ENCODE results near the gene CNGA2. TPM values are rescaled to one million over a fixed set of nuclear protein-coding genes. Genes with fewer than 3 reads are reported as not detected.

The CNGA2 gene
- not detected for total RNA-seq
- not detected for polyA plus RNA-seq

DNA sequence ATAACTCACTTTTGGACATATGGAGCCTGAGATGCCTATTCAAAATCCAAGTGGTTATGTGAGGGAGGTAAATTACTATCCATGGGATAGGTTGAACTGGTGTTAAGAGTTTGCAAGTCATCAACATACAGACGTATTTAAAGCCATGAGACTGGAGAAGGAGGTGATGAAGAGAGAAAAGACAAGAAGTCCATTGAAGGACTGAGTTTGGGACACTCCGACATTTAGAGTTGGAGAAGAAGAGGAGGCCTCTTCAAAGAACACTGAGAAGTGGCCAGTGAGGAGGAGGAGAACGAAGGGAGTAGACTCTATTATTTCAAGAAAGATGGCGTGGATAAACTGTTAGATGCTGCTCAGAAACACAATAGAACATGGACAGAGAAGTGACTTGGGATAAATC lies at the start of gene CNGA2:
Gene CNGA2, plus strand, starts transcription at position 301 of the 400 bp plus-strand sequence. CDS start 3,738 bp downstream, outside the sequence.
- H3K9ac ChIP-seq (ENCODE audit: low read depth in 1 of 2, low read length in 2 of 2) = no peak within 1 kb of the TSS
- no peak for DNase-seq (ENCODE audit: low spot score)
- H3K36me3 ChIP-seq (ENCODE audit: control insufficient read depth in 4 of 4, insufficient read depth in 3 of 4, low read depth in 1 of 4, low read length in 3 of 4) = no peaks in the 10 kb centered on the region
- no peak within 1 kb of the TSS for H3K4me3 ChIP-seq (ENCODE audit: low read depth in 1 of 3, low read length in 3 of 3)
- no peak within 1 kb of the TSS for H3K27ac ChIP-seq (ENCODE audit: low read depth in 1 of 2, low read length in 2 of 2)
- no peaks in the 10 kb centered on the region for H3K4me1 ChIP-seq (ENCODE audit: control insufficient read depth in 4 of 4, insufficient read depth in 4 of 4, low read length in 3 of 4)
- peaks cover 0 to 2% (median 0%) of the 10 kb centered on the region in 4 donors for H3K27me3 ChIP-seq (ENCODE audit: control insufficient read depth in 4 of 4, insufficient read depth in 4 of 4, low read length in 3 of 4)
- no peaks in the 10 kb centered on the region for H3K9me3 ChIP-seq (ENCODE audit: control insufficient read depth in 4 of 4, low read length in 3 of 4)
- 69% methylated on average over 4 of the region's 4 CpGs for WGBS
- TF ChIP-seq, protein P1, sequence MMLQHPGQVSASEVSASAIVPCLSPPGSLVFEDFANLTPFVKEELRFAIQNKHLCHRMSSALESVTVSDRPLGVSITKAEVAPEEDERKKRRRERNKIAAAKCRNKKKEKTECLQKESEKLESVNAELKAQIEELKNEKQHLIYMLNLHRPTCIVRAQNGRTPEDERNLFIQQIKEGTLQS (IDR thresholded peaks at IDR 0.05) = no peak
- TF ChIP-seq, protein P2, sequence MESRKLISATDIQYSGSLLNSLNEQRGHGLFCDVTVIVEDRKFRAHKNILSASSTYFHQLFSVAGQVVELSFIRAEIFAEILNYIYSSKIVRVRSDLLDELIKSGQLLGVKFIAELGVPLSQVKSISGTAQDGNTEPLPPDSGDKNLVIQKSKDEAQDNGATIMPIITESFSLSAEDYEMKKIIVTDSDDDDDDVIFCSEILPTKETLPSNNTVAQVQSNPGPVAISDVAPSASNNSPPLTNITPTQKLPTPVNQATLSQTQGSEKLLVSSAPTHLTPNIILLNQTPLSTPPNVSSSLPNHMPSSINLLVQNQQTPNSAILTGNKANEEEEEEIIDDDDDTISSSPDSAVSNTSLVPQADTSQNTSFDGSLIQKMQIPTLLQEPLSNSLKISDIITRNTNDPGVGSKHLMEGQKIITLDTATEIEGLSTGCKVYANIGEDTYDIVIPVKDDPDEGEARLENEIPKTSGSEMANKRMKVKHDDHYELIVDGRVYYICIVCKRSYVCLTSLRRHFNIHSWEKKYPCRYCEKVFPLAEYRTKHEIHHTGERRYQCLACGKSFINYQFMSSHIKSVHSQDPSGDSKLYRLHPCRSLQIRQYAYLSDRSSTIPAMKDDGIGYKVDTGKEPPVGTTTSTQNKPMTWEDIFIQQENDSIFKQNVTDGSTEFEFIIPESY (IDR thresholded peaks at IDR 0.05) = no peak
- TF ChIP-seq, protein P3, sequence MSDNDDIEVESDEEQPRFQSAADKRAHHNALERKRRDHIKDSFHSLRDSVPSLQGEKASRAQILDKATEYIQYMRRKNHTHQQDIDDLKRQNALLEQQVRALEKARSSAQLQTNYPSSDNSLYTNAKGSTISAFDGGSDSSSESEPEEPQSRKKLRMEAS (IDR thresholded peaks at IDR 0.05) = no peak
- TF ChIP-seq EGR1 (IDR thresholded peaks at IDR 0.05; ENCODE audit: low read depth in 2 of 2) (no peak), SP1 (IDR thresholded peaks at IDR 0.05) (no peak), GABPA (IDR thresholded peaks at IDR 0.05 in 1 of 2, conservative IDR thresholded peaks at IDR 0.05 in 1 of 2) (no peak), YY1 (IDR thresholded peaks at IDR 0.05) (no peak), JUND (IDR thresholded peaks at IDR 0.05) (no peak), RAD21 (IDR thresholded peaks at IDR 0.05) (no peak), HNF4G (IDR thresholded peaks at IDR 0.05) (no peak), NR2F2 (IDR thresholded peaks at IDR 0.05) (no peak), TAF1 (conservative IDR thresholded peaks at IDR 0.05) (no peak), HNF4A (conservative IDR thresholded peaks at IDR 0.05) (no peak)
- TF ChIP-seq, protein P4, sequence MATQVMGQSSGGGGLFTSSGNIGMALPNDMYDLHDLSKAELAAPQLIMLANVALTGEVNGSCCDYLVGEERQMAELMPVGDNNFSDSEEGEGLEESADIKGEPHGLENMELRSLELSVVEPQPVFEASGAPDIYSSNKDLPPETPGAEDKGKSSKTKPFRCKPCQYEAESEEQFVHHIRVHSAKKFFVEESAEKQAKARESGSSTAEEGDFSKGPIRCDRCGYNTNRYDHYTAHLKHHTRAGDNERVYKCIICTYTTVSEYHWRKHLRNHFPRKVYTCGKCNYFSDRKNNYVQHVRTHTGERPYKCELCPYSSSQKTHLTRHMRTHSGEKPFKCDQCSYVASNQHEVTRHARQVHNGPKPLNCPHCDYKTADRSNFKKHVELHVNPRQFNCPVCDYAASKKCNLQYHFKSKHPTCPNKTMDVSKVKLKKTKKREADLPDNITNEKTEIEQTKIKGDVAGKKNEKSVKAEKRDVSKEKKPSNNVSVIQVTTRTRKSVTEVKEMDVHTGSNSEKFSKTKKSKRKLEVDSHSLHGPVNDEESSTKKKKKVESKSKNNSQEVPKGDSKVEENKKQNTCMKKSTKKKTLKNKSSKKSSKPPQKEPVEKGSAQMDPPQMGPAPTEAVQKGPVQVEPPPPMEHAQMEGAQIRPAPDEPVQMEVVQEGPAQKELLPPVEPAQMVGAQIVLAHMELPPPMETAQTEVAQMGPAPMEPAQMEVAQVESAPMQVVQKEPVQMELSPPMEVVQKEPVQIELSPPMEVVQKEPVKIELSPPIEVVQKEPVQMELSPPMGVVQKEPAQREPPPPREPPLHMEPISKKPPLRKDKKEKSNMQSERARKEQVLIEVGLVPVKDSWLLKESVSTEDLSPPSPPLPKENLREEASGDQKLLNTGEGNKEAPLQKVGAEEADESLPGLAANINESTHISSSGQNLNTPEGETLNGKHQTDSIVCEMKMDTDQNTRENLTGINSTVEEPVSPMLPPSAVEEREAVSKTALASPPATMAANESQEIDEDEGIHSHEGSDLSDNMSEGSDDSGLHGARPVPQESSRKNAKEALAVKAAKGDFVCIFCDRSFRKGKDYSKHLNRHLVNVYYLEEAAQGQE (IDR thresholded peaks at IDR 0.05) = no peak
- TF ChIP-seq, protein P5, sequence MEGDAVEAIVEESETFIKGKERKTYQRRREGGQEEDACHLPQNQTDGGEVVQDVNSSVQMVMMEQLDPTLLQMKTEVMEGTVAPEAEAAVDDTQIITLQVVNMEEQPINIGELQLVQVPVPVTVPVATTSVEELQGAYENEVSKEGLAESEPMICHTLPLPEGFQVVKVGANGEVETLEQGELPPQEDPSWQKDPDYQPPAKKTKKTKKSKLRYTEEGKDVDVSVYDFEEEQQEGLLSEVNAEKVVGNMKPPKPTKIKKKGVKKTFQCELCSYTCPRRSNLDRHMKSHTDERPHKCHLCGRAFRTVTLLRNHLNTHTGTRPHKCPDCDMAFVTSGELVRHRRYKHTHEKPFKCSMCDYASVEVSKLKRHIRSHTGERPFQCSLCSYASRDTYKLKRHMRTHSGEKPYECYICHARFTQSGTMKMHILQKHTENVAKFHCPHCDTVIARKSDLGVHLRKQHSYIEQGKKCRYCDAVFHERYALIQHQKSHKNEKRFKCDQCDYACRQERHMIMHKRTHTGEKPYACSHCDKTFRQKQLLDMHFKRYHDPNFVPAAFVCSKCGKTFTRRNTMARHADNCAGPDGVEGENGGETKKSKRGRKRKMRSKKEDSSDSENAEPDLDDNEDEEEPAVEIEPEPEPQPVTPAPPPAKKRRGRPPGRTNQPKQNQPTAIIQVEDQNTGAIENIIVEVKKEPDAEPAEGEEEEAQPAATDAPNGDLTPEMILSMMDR (IDR thresholded peaks at IDR 0.05; ENCODE audit: low read depth, low read length, missing input control) = no peak

DNA sequence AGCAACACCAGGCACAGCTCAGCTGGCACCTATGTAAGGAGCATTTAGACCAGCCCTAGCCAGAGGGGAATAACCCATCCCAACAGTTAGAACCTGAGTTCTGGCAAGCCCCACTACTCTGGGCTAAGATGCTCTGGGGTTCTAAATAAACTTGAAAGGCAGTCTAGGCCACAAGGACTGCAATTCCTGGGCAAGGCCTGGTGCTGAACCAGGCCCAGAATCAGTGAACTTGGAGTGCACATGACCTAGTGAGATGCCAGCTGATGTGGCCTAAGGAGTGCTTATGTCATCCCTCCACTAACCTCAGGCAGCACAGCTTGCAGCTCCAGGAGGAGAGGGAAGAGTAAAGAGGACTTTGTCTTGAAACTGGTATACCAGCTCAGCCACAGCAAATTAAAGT lies 46.9 kb upstream of the CNGA2 start:
- Histone ChIP-seq H3K36me3 (ENCODE audit: control insufficient read depth in 4 of 4, insufficient read depth in 3 of 4, low read depth in 1 of 4, low read length in 3 of 4) (no peaks in the 10 kb centered on the region), H3K4me3 (ENCODE audit: low read depth in 1 of 3, low read length in 3 of 3) (no peak overlapping the region), H3K4me1 (ENCODE audit: control insufficient read depth in 4 of 4, insufficient read depth in 4 of 4, low read length in 3 of 4) (no peaks in the 10 kb centered on the region), H3K27me3 (ENCODE audit: control insufficient read depth in 4 of 4, insufficient read depth in 4 of 4, low read length in 3 of 4) (no peaks in the 10 kb centered on the region), H3K27ac (ENCODE audit: low read depth in 1 of 2, low read length in 2 of 2) (no peak overlapping the region), H3K9ac (ENCODE audit: low read depth in 1 of 2, low read length in 2 of 2) (no peak overlapping the region), H3K9me3 (ENCODE audit: control insufficient read depth in 4 of 4, low read length in 3 of 4) (no peaks in the 10 kb centered on the region)
- TF ChIP-seq, protein P5 (IDR thresholded peaks at IDR 0.05; ENCODE audit: low read depth, low read length, missing input control) = no peak
- TF ChIP-seq, protein P4 (IDR thresholded peaks at IDR 0.05) = no peak
- TF ChIP-seq, protein P2 (IDR thresholded peaks at IDR 0.05) = no peak
- TF ChIP-seq SP1 (IDR thresholded peaks at IDR 0.05) (no peak), RAD21 (IDR thresholded peaks at IDR 0.05) (no peak), FOXA1 (IDR thresholded peaks at IDR 0.05) (no peak)
- DNase-seq (ENCODE audit: low spot score) = no peak
